Osteocyte (in vitro differentiated cells): ENCODE measurements around the gene PHACTR1. TPM values are rescaled to one million over a fixed set of nuclear protein-coding genes. Genes with fewer than 3 reads are reported as not detected.
"Not testable (repeated sequence)": the region's sequence is repeated elsewhere in the genome, so short reads cannot be mapped to it uniquely, and the experiment has no call there.

Experiments used
- DNase-seq: peaks from one replicate; pipeline ENCODE4 v3.0.0; 2021; ENCODE audit warnings: mixed read lengths; ENCODE audit not compliant: unreplicated experiment; ENCODE audit errors: extremely low spot score
- H3K27ac Mint-ChIP-seq: one replicate; pipeline ENCODE4 v1.8.0; 2021; ENCODE audit warnings: mild to moderate bottlenecking, mixed read lengths; ENCODE audit not compliant: unreplicated experiment
- H3K27me3 Mint-ChIP-seq: one replicate; pipeline ENCODE4 v1.8.0; 2021; ENCODE audit warnings: mixed read lengths; ENCODE audit not compliant: unreplicated experiment
- H3K36me3 Mint-ChIP-seq: one replicate; pipeline ENCODE4 v1.8.0; 2021; ENCODE audit warnings: mixed read lengths; ENCODE audit not compliant: unreplicated experiment
- H3K4me1 Mint-ChIP-seq: one replicate; pipeline ENCODE4 v1.8.0; 2021; ENCODE audit warnings: mixed read lengths; ENCODE audit not compliant: unreplicated experiment
- H3K4me3 Mint-ChIP-seq: one replicate; pipeline ENCODE4 v1.8.0; 2021; ENCODE audit warnings: mild to moderate bottlenecking, moderate library complexity, mixed read lengths; ENCODE audit not compliant: unreplicated experiment
- H3K9me3 Mint-ChIP-seq: one replicate; pipeline ENCODE4 v1.8.0; 2021; ENCODE audit warnings: mixed read lengths; ENCODE audit not compliant: unreplicated experiment
- total RNA-seq: library from RNA; stranded (reverse); gene quantifications from 2 replicates; pipeline ENCODE4 v1.2.1, GENCODE V29; 2021
- TF ChIP-seq, protein P1 (sequence below): fragments of 200-600 bp; sonication (generic); IDR thresholded peaks from 2 replicates; pipeline ENCODE4 v1.5.0; 2021; ENCODE audit warnings: antibody characterized with exemption, mild to moderate bottlenecking, moderate library complexity

The PHACTR1 gene
- total RNA-seq, 1 donor from 2014 or later, result 1.0 TPM

- H3K36me3 Mint-ChIP-seq, result peaks cover 41% of the 10 kb centered on the region
- no peaks in the 10 kb centered on the region for H3K9me3 Mint-ChIP-seq
- TF ChIP-seq, protein P1, sequence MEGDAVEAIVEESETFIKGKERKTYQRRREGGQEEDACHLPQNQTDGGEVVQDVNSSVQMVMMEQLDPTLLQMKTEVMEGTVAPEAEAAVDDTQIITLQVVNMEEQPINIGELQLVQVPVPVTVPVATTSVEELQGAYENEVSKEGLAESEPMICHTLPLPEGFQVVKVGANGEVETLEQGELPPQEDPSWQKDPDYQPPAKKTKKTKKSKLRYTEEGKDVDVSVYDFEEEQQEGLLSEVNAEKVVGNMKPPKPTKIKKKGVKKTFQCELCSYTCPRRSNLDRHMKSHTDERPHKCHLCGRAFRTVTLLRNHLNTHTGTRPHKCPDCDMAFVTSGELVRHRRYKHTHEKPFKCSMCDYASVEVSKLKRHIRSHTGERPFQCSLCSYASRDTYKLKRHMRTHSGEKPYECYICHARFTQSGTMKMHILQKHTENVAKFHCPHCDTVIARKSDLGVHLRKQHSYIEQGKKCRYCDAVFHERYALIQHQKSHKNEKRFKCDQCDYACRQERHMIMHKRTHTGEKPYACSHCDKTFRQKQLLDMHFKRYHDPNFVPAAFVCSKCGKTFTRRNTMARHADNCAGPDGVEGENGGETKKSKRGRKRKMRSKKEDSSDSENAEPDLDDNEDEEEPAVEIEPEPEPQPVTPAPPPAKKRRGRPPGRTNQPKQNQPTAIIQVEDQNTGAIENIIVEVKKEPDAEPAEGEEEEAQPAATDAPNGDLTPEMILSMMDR, result no peak
- H3K27me3 Mint-ChIP-seq, result no peaks in the 10 kb centered on the region
- no peak overlapping the region for H3K4me3 Mint-ChIP-seq
- H3K4me1 Mint-ChIP-seq, result no peaks in the 10 kb centered on the region
- H3K27ac Mint-ChIP-seq, result no peak overlapping the region
- DNase-seq, result no peak
Observed at GRCh38 chr6:13314806-13315205, 598.2 kb downstream of the PHACTR1 start.

GRCh38 chr6:13315896-13316295 lies 599.3 kb downstream of the PHACTR1 start:
- Mint-ChIP-seq H3K4me1 (no peaks in the 10 kb centered on the region), H3K9me3 (no peaks in the 10 kb centered on the region), H3K27ac (no peak overlapping the region), H3K4me3 (no peak overlapping the region), H3K36me3 (peaks cover 50% of the 10 kb centered on the region), H3K27me3 (no peaks in the 10 kb centered on the region)
- peak; percentile 17 for DNase-seq
- TF ChIP-seq, protein P1, result no peak

GRCh38 chr6:13318821-13319220 lies 602.3 kb downstream of the PHACTR1 start:
- no peak for DNase-seq
- Mint-ChIP-seq H3K4me1 (no peaks in the 10 kb centered on the region), H3K9me3 (no peaks in the 10 kb centered on the region), H3K36me3 (peaks cover 58% of the 10 kb centered on the region), H3K27ac (no peak overlapping the region), H3K4me3 (no peak overlapping the region), H3K27me3 (no peaks in the 10 kb centered on the region)
- TF ChIP-seq, protein P1, result no peak

- no peak overlapping the region for H3K4me3 Mint-ChIP-seq
- peaks cover 58% of the 10 kb centered on the region for H3K36me3 Mint-ChIP-seq
- H3K4me1 Mint-ChIP-seq, result no peaks in the 10 kb centered on the region
- no peak for DNase-seq
- H3K9me3 Mint-ChIP-seq, result no peaks in the 10 kb centered on the region
- H3K27me3 Mint-ChIP-seq, result no peaks in the 10 kb centered on the region
- TF ChIP-seq, protein P1, result no peak
- H3K27ac Mint-ChIP-seq, result no peak overlapping the region
Observed at GRCh38 chr6:13319891-13320564, 603.5 kb downstream of the PHACTR1 start.

- H3K36me3 Mint-ChIP-seq, result peaks cover 25% of the 10 kb centered on the region
- H3K4me3 Mint-ChIP-seq, DNase-seq, H3K27me3 Mint-ChIP-seq, H3K9me3 Mint-ChIP-seq, H3K27ac Mint-ChIP-seq: not testable (repeated sequence)
- peaks cover 20% of the 10 kb centered on the region for H3K4me1 Mint-ChIP-seq
Observed at GRCh38 chr6:13326031-13326586, 609.5 kb downstream of the PHACTR1 start.
